HFFc6 (cell line): ENCODE data around the gene HSD3B7. TPM values are rescaled to one million over a fixed set of nuclear protein-coding genes. Genes with fewer than 3 reads are reported as not detected.

Source experiments
- DNase-seq: peaks from one replicate; pipeline ENCODE4 v3.0.0-alpha.2; 2018
- H3K27ac Mint-ChIP-seq: 2 replicates; pipeline ENCODE4 v1.8.0; 2020; ENCODE audit warnings: mild to moderate bottlenecking, mixed read lengths
- H3K27me3 Mint-ChIP-seq: 2 replicates; pipeline ENCODE4 v1.8.0; 2021; ENCODE audit warnings: mild to moderate bottlenecking, moderate library complexity, mixed read lengths; ENCODE audit not compliant: insufficient read depth
- H3K36me3 Mint-ChIP-seq: 2 replicates; pipeline ENCODE4 v1.8.0; 2021; ENCODE audit warnings: low read depth, mixed read lengths
- H3K4me1 Mint-ChIP-seq: 2 replicates; pipeline ENCODE4 v1.8.0; 2020; ENCODE audit warnings: low read depth, mixed read lengths
- H3K4me3 Mint-ChIP-seq: 2 replicates; pipeline ENCODE4 v1.8.0; 2020; ENCODE audit warnings: mild to moderate bottlenecking, moderate library complexity, mixed read lengths
- H3K9me3 Mint-ChIP-seq: 2 replicates; pipeline ENCODE4 v1.8.0; 2020; ENCODE audit warnings: mild to moderate bottlenecking, mixed read lengths
- CTCF ChIP-seq: fragments of 200-600 bp; sonication (generic); IDR thresholded peaks from 2 replicates; pipeline ENCODE4 v1.5.0; 2021; ENCODE audit warnings: antibody characterized with exemption, mild to moderate bottlenecking
- total RNA-seq, 6 experiments: library from RNA; stranded (reverse); fragmentation: NEBNext Ultra II Directional; extraction: Animal tissue kit (Norgen Biotek cat#: 25700); gene quantifications; 2 replicates in 1 of 6; 3 replicates in 5 of 6; pipeline ENCODE4 v1.2.3, GENCODE V29; 2021

HSD3B7 gene
- total RNA-seq, 6 experiments from 2014 or later = 15.1 to 24.6 (median 18.6) TPM

GRCh38 chr16:31001507-31002249, 16.7 kb downstream of the HSD3B7 start:
- no peaks in the 10 kb centered on the region; the same call in none of the 2 replicates for H3K27me3 Mint-ChIP-seq
- no peak overlapping the region for H3K27ac Mint-ChIP-seq
- peaks cover 44% of the 10 kb centered on the region for H3K4me1 Mint-ChIP-seq
- TF ChIP-seq CTCF = no peak
- H3K36me3 Mint-ChIP-seq = peaks cover 6% of the 10 kb centered on the region; the same call in 1 of the 2 replicates
- H3K4me3 Mint-ChIP-seq = no peak overlapping the region
- no peaks in the 10 kb centered on the region for H3K9me3 Mint-ChIP-seq
- no peak for DNase-seq

GRCh38 chr16:31002250-31002700, 17.3 kb downstream of the HSD3B7 start:
- peaks cover 41% of the 10 kb centered on the region for H3K4me1 Mint-ChIP-seq
- no peaks in the 10 kb centered on the region; the same call in none of the 2 replicates for H3K27me3 Mint-ChIP-seq
- DNase-seq = no peak
- TF ChIP-seq CTCF = no peak
- H3K4me3 Mint-ChIP-seq = no peak overlapping the region
- H3K36me3 Mint-ChIP-seq = peaks cover 6% of the 10 kb centered on the region; the same call in 1 of the 2 replicates
- no peak overlapping the region for H3K27ac Mint-ChIP-seq
- no peaks in the 10 kb centered on the region for H3K9me3 Mint-ChIP-seq

GRCh38 chr16:31002862-31003341, 17.9 kb downstream of the HSD3B7 start:
- Mint-ChIP-seq H3K4me1 (peaks cover 41% of the 10 kb centered on the region), H3K4me3 (no peak overlapping the region), H3K27me3 (no peaks in the 10 kb centered on the region; the same call in none of the 2 replicates), H3K27ac (no peak overlapping the region), H3K36me3 (peaks cover 6% of the 10 kb centered on the region; the same call in 1 of the 2 replicates), H3K9me3 (no peaks in the 10 kb centered on the region)
- no peak for DNase-seq
- no peak for TF ChIP-seq CTCF

- Mint-ChIP-seq H3K4me1 (peaks cover 41% of the 10 kb centered on the region), H3K9me3 (no peaks in the 10 kb centered on the region), H3K27me3 (no peaks in the 10 kb centered on the region; the same call in none of the 2 replicates), H3K4me3 (no peak overlapping the region), H3K27ac (no peak overlapping the region), H3K36me3 (peaks cover 6% of the 10 kb centered on the region; the same call in 1 of the 2 replicates)
- DNase-seq = no peak
- TF ChIP-seq CTCF = no peak
These were observed 18.7 kb downstream of the HSD3B7 start for GRCh38 chr16:31003744-31004143.

- DNase-seq = no peak
- H3K36me3 Mint-ChIP-seq = peaks cover 6% of the 10 kb centered on the region; the same call in 1 of the 2 replicates
- H3K4me3 Mint-ChIP-seq = no peak overlapping the region
- no peaks in the 10 kb centered on the region; the same call in none of the 2 replicates for H3K27me3 Mint-ChIP-seq
- TF ChIP-seq CTCF = no peak
- H3K4me1 Mint-ChIP-seq = peaks cover 41% of the 10 kb centered on the region
- H3K27ac Mint-ChIP-seq = no peak overlapping the region
- H3K9me3 Mint-ChIP-seq = no peaks in the 10 kb centered on the region
These were observed 19.7 kb downstream of the HSD3B7 start for GRCh38 chr16:31004658-31005057.
